GM23338 (cell line): Measurements from ENCODE around the gene AKAP8L.

Source experiments
- CREB1 ChIP-seq: fragments of 250-450 bp; sonication (Bioruptor Pico); IDR thresholded peaks from 2 replicates; pipeline ENCODE4 v1.5.0; 2020; ENCODE audit warnings: low read depth, mild to moderate bottlenecking, moderate library complexity
- EZH2 ChIP-seq: fragments of 200-600 bp; sonication (generic); IDR thresholded peaks from one replicate; pipeline ENCODE4 v1.8.0; 2017; ENCODE audit warnings: antibody characterized with exemption, mild to moderate bottlenecking, low read depth; ENCODE audit not compliant: unreplicated experiment
- EZH2phosphoT487 ChIP-seq: fragments of 200-600 bp; sonication (generic); IDR thresholded peaks from one replicate; pipeline ENCODE4 v1.8.1; 2018; ENCODE audit warnings: antibody characterized with exemption; ENCODE audit not compliant: unreplicated experiment
- JUNB ChIP-seq: IDR thresholded peaks from one replicate; pipeline ENCODE4 v1.6.1; 2016; ENCODE audit warnings: antibody characterized with exemption; ENCODE audit not compliant: unreplicated experiment
- POLR2AphosphoS5 ChIP-seq: IDR thresholded peaks from 2 replicates; pipeline ENCODE4 v1.6.1; 2016; ENCODE audit warnings: antibody characterized with exemption, low read depth
- ZNF114 ChIP-seq: fragments of 250-450 bp; sonication (Bioruptor Pico); IDR thresholded peaks from 2 replicates; pipeline ENCODE4 v1.5.0; 2020; ENCODE audit warnings: mild to moderate bottlenecking, moderate library complexity
- ZNF331 ChIP-seq: fragments of 250-450 bp; sonication (Bioruptor Pico); IDR thresholded peaks from 2 replicates; pipeline ENCODE4 v1.5.0; 2020; ENCODE audit warnings: low read depth, mild to moderate bottlenecking, moderate library complexity
- TF ChIP-seq, protein P1 (sequence below), 2 experiments: fragments of 200-600 bp in 1 of 2; sonication (generic) in 1 of 2; conservative IDR thresholded peaks; 2 replicates each; pipeline versions ENCODE4 v1.5.1 to v1.6.1; 2016 to 2017; ENCODE audit warnings: antibody characterized with exemption in 2 of 2, low read depth in 2 of 2, mild to moderate bottlenecking in 2 of 2, moderate library complexity in 1 of 2
- TF ChIP-seq, protein P2 (sequence below): IDR thresholded peaks from 2 replicates; pipeline ENCODE4 v1.6.1; 2016; ENCODE audit warnings: antibody characterized with exemption
- TF ChIP-seq, protein P3 (sequence below): IDR thresholded peaks from one replicate; pipeline ENCODE4 v1.6.1; 2018; ENCODE audit warnings: antibody characterized with exemption; ENCODE audit not compliant: unreplicated experiment

DNA sequence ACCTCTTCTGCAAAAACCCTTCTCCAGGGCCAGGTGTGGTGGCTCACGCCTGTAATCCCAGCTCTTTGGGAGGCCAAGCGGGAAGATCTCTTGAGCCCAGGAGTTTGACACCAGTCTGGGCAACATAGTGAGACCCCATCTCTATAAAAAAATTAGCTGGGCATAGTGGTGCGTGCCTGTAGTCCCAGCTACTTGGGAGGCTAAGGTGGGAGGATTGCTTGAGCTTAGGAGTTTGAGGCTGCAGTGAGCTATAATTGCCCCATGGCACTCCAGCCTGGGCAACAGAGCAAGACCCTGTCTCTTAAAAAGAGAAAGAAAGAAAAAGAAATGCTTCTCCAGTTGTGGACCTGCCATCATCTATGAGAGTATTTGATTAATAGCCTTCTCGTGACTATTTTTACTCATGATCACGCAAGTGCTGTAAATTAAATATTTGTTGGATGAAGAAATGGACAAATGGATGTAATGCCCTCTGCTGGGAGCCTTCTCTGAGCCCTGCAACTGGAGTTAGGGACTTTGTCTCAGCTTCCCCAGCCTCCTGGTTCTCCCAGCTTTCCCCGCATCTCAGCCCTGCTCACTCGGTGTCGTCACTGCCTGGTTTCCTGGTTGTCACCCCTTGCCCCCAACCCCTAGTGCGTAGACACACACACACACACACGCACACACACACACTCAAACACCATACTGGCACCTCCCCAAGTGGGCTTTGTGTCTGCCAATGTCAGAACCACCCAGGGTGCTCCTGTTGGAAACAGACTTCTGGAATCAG is 18.8 kb upstream of the AKAP8L start:
- TF ChIP-seq, protein P1, sequence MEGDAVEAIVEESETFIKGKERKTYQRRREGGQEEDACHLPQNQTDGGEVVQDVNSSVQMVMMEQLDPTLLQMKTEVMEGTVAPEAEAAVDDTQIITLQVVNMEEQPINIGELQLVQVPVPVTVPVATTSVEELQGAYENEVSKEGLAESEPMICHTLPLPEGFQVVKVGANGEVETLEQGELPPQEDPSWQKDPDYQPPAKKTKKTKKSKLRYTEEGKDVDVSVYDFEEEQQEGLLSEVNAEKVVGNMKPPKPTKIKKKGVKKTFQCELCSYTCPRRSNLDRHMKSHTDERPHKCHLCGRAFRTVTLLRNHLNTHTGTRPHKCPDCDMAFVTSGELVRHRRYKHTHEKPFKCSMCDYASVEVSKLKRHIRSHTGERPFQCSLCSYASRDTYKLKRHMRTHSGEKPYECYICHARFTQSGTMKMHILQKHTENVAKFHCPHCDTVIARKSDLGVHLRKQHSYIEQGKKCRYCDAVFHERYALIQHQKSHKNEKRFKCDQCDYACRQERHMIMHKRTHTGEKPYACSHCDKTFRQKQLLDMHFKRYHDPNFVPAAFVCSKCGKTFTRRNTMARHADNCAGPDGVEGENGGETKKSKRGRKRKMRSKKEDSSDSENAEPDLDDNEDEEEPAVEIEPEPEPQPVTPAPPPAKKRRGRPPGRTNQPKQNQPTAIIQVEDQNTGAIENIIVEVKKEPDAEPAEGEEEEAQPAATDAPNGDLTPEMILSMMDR (conservative IDR thresholded peaks at IDR 0.05; ENCODE audit: low read depth in 2 of 2), result no peak
- TF ChIP-seq CREB1 (no peak), EZH2 (no peak), EZH2phosphoT487 (no peak), ZNF331 (CRISPR knock-in tag) (no peak), ZNF114 (CRISPR knock-in tag) (no peak), POLR2AphosphoS5 (no peak), JUNB (no peak)
- TF ChIP-seq, protein P2, sequence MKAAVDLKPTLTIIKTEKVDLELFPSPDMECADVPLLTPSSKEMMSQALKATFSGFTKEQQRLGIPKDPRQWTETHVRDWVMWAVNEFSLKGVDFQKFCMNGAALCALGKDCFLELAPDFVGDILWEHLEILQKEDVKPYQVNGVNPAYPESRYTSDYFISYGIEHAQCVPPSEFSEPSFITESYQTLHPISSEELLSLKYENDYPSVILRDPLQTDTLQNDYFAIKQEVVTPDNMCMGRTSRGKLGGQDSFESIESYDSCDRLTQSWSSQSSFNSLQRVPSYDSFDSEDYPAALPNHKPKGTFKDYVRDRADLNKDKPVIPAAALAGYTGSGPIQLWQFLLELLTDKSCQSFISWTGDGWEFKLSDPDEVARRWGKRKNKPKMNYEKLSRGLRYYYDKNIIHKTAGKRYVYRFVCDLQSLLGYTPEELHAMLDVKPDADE, result no peak
- TF ChIP-seq, protein P3, sequence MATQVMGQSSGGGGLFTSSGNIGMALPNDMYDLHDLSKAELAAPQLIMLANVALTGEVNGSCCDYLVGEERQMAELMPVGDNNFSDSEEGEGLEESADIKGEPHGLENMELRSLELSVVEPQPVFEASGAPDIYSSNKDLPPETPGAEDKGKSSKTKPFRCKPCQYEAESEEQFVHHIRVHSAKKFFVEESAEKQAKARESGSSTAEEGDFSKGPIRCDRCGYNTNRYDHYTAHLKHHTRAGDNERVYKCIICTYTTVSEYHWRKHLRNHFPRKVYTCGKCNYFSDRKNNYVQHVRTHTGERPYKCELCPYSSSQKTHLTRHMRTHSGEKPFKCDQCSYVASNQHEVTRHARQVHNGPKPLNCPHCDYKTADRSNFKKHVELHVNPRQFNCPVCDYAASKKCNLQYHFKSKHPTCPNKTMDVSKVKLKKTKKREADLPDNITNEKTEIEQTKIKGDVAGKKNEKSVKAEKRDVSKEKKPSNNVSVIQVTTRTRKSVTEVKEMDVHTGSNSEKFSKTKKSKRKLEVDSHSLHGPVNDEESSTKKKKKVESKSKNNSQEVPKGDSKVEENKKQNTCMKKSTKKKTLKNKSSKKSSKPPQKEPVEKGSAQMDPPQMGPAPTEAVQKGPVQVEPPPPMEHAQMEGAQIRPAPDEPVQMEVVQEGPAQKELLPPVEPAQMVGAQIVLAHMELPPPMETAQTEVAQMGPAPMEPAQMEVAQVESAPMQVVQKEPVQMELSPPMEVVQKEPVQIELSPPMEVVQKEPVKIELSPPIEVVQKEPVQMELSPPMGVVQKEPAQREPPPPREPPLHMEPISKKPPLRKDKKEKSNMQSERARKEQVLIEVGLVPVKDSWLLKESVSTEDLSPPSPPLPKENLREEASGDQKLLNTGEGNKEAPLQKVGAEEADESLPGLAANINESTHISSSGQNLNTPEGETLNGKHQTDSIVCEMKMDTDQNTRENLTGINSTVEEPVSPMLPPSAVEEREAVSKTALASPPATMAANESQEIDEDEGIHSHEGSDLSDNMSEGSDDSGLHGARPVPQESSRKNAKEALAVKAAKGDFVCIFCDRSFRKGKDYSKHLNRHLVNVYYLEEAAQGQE, result no peak
